Measurements from ENCODE around the gene ERAL1.
A peak's percentile ranks its signal among the peaks of the same experiment; 100 is the strongest.

Gene ERAL1

DNA sequence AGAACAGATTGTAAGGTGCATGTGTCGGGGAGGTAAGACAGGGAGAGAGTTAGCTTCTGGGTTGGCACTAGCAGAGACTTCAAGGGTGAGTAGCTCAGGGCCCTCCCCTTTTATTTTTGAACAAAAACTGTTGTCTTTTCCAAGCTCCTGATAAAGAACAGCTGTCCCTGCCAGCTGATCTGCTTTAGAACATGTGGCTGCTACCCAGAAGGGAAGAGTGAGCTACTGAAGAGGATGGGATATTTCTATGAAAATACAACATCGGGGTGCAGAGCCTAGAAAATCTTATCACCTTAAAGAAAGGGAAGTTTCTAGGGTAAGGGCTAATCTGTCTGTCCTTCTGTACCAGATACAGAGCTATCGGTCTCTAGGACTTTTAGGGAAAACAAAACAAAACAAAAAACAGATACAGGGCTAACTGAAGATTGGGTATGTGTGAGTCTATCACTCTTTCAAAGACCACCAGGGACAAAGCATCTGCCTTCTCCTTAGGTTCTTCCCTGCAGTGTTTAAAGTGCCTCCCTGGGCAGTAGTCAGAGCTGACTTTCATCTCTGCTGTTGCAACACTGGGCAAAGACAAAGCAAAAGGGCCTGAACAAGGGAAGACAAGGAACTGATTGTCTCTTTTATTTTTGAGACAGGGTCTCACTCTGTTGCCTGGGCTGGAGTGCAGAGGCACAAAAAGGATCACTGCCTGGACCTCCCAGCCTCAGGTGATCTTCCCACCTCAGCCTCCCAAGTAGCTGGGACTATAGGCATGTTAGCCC, 53.1 kb downstream of the ERAL1 start:
- H3K27ac ChIP-seq = peak overlapping the region; percentile 12; the same call in 1 of the 2 replicates
- TF ChIP-seq ZFX (IDR thresholded peaks at IDR 0.05; ENCODE audit: borderline replicate concordance) = no peak
- TF ChIP-seq, protein P1, sequence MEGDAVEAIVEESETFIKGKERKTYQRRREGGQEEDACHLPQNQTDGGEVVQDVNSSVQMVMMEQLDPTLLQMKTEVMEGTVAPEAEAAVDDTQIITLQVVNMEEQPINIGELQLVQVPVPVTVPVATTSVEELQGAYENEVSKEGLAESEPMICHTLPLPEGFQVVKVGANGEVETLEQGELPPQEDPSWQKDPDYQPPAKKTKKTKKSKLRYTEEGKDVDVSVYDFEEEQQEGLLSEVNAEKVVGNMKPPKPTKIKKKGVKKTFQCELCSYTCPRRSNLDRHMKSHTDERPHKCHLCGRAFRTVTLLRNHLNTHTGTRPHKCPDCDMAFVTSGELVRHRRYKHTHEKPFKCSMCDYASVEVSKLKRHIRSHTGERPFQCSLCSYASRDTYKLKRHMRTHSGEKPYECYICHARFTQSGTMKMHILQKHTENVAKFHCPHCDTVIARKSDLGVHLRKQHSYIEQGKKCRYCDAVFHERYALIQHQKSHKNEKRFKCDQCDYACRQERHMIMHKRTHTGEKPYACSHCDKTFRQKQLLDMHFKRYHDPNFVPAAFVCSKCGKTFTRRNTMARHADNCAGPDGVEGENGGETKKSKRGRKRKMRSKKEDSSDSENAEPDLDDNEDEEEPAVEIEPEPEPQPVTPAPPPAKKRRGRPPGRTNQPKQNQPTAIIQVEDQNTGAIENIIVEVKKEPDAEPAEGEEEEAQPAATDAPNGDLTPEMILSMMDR (IDR thresholded peaks at IDR 0.05) = no peak

DNA sequence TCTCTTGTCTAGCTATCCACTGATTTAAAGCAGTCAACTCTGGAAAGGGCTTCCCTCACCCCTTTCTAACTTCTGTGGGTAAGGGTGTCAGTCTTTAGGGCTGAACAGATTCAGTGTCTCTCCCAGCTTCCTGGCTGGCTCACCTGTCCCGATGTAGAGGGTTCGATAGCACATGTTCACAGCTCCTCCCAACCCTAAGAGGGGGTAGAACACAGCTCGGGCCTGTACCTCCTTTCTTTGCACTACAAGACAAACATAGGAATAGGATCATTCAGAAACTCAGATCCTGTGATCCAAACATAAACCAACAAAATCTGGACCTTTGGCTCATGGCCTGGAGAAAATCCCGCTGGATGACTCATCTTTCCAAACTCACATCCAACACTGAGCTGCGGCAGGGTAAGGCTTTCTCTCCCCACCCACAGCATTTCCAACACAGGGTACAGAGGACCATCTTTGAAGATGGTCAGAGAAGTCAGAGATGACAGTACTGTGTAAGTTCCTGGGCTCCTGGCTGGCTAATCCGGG, 53.9 kb downstream of the ERAL1 start:
- TF ChIP-seq, protein P1 (IDR thresholded peaks at IDR 0.05) = no peak
- TF ChIP-seq ZFX (IDR thresholded peaks at IDR 0.05; ENCODE audit: borderline replicate concordance) = no peak
- peak overlapping the region; percentile 12; the same call in 1 of the 2 replicates for H3K27ac ChIP-seq

GRCh38 chr17:28910534-28910933, 55.7 kb downstream of the ERAL1 start:
- no peak overlapping the region for H3K27ac ChIP-seq
- TF ChIP-seq ZFX (IDR thresholded peaks at IDR 0.05; ENCODE audit: borderline replicate concordance) = no peak
- TF ChIP-seq, protein P1 (IDR thresholded peaks at IDR 0.05) = no peak
